ENCODE results near the gene EYA4.

EYA4 gene

GRCh38 chr6:133289733-133290306, 48.7 kb downstream of the EYA4 start:
- DNase-seq (ENCODE audit: low read depth, low spot score) = no peak

- DNase-seq (ENCODE audit: low read depth, low spot score) = no peak
Measured at GRCh38 chr6:133290930-133291329, 49.8 kb downstream of the EYA4 start.

GRCh38 chr6:133291671-133292070, 50.5 kb downstream of the EYA4 start:
- DNase-seq (ENCODE audit: low read depth, low spot score) = peak; percentile 20

GRCh38 chr6:133297657-133298056, 56.5 kb downstream of the EYA4 start:
- DNase-seq (ENCODE audit: low read depth, low spot score) = no peak

- no peak for DNase-seq (ENCODE audit: low read depth, low spot score)
Measured at GRCh38 chr6:133298335-133298734, 57.2 kb downstream of the EYA4 start.

GRCh38 chr6:133298801-133299200, 57.6 kb downstream of the EYA4 start:
- DNase-seq (ENCODE audit: low read depth, low spot score) = no peak

- DNase-seq (ENCODE audit: low read depth, low spot score) = no peak
Measured at GRCh38 chr6:133300896-133301295, 59.7 kb downstream of the EYA4 start.

GRCh38 chr6:133301835-133302234, 60.7 kb downstream of the EYA4 start:
- no peak for DNase-seq (ENCODE audit: low read depth, low spot score)

- DNase-seq (ENCODE audit: low read depth, low spot score) = no peak
Measured at GRCh38 chr6:133306931-133307330, 65.8 kb downstream of the EYA4 start.

- DNase-seq (ENCODE audit: low read depth, low spot score) = no peak
Measured at GRCh38 chr6:133309579-133309978, 68.4 kb downstream of the EYA4 start.

- no peak for DNase-seq (ENCODE audit: low read depth, low spot score)
Measured at GRCh38 chr6:133312006-133312405, 70.8 kb downstream of the EYA4 start.

GRCh38 chr6:133313068-133313467, 71.9 kb downstream of the EYA4 start:
- DNase-seq (ENCODE audit: low read depth, low spot score) = no peak

GRCh38 chr6:133314947-133315346, 73.8 kb downstream of the EYA4 start:
- peak; percentile 70 for DNase-seq (ENCODE audit: low read depth, low spot score)

GRCh38 chr6:133315811-133316210, 74.7 kb downstream of the EYA4 start:
- DNase-seq (ENCODE audit: low read depth, low spot score) = no peak

GRCh38 chr6:133317704-133318103, 76.5 kb downstream of the EYA4 start:
- no peak for DNase-seq (ENCODE audit: low read depth, low spot score)

- no peak for DNase-seq (ENCODE audit: low read depth, low spot score)
Measured at GRCh38 chr6:133326584-133326983, 85.4 kb downstream of the EYA4 start.

- no peak for DNase-seq (ENCODE audit: low read depth, low spot score)
Measured at GRCh38 chr6:133333852-133334251, 92.7 kb downstream of the EYA4 start.

GRCh38 chr6:133337308-133337707, 96.2 kb downstream of the EYA4 start:
- no peak for DNase-seq (ENCODE audit: low read depth, low spot score)

- DNase-seq (ENCODE audit: low read depth, low spot score) = peak; percentile 20
Measured at GRCh38 chr6:133339543-133340384, 98.6 kb downstream of the EYA4 start.

- DNase-seq (ENCODE audit: low read depth, low spot score) = peak; percentile 44
Measured at GRCh38 chr6:133340557-133340956, 99.4 kb downstream of the EYA4 start.

- peak; percentile 87 for DNase-seq (ENCODE audit: low read depth, low spot score)
Measured at GRCh38 chr6:133341607-133342158, 100.5 kb downstream of the EYA4 start.

- DNase-seq (ENCODE audit: low read depth, low spot score) = no peak
Measured at GRCh38 chr6:133343220-133343619, 102.1 kb downstream of the EYA4 start.

- no peak for DNase-seq (ENCODE audit: low read depth, low spot score)
Measured at GRCh38 chr6:133348846-133349245, 107.7 kb downstream of the EYA4 start.

Data from astrocyte of the hippocampus (primary cell).